Measurements from ENCODE around the gene SGCE. TPM values are rescaled to one million over a fixed set of nuclear protein-coding genes. Genes with fewer than 3 reads are reported as not detected.

SGCE gene
- total and polyA plus RNA-seq, 2 donors (not counting 1 experiment from before 2014, with no cell fraction given) = 8.9 to 13.0 TPM

- Mint-ChIP-seq H3K27me3 (no peaks in the 10 kb centered on the region), H3K4me3 (no peak overlapping the region), H3K27ac (no peak overlapping the region), H3K4me1 (peaks cover 1% of the 10 kb centered on the region), H3K9me3 (ENCODE audit: insufficient read depth) (peaks cover 11% of the 10 kb centered on the region)
- Histone ChIP-seq H3K4me3 (ENCODE audit: control extremely low read depth in 1 of 5, extremely low read depth in 1 of 5, insufficient read depth in 1 of 5, low read depth in 2 of 5, low read length in 4 of 5) (no peak overlapping the region), H2AFZ (ENCODE audit: insufficient read depth, low read depth, low read length, poor library complexity, severe bottlenecking) (no peak overlapping the region), H3K36me3 (replicated peaks in 1 of 2; ENCODE audit: control extremely low read depth in 1 of 2, control insufficient read depth in 1 of 2, extremely low read depth in 1 of 2, insufficient read depth in 2 of 2, low read length in 1 of 2) (peaks cover 5 to 7% of the 10 kb centered on the region in 2 experiments), H4K20me1 (ENCODE audit: control insufficient read depth, insufficient read depth, low read length, poor library complexity, severe bottlenecking) (no peaks in the 10 kb centered on the region), H3K9ac (ENCODE audit: low read length) (no peak overlapping the region), H3K4me2 (replicated peaks; ENCODE audit: low read depth, low read length, poor library complexity, severe bottlenecking) (no peak overlapping the region), H3K9me3 (ENCODE audit: control extremely low read depth in 1 of 3, control insufficient read depth in 2 of 3, insufficient read depth in 1 of 3, low read length in 2 of 3) (peaks cover 4 to 11% (median 8%) of the 10 kb centered on the region in 3 donors), H3K79me2 (ENCODE audit: control insufficient read depth, insufficient read depth, low read length) (no peaks in the 10 kb centered on the region), H3K4me1 (ENCODE audit: control insufficient read depth in 2 of 2, insufficient read depth in 2 of 2, low read length in 2 of 2) (no peaks in the 10 kb centered on the region), H3K27me3 (replicated peaks in 1 of 4; ENCODE audit: control extremely low read depth in 1 of 4, control insufficient read depth in 3 of 4, insufficient read depth in 4 of 4, low read length in 3 of 4) (no peaks in the 10 kb centered on the region), H3K27ac (ENCODE audit: low read length in 2 of 2) (no peak overlapping the region)
- POLR2A ChIA-PET = no interaction called here
- DNase-seq (no peak), ATAC-seq (ENCODE audit: low read depth) (no peak)
- TF ChIP-seq CTCF (IDR thresholded peaks at IDR 0.05) (no peak), EZH2 (IDR thresholded peaks at IDR 0.05; ENCODE audit: borderline replicate concordance, insufficient read depth, low read depth, low read length, poor library complexity, severe bottlenecking) (no peak)
- CTCF ChIA-PET = no interaction called here
- intact Hi-C loops (cut with micrococcal nuclease) = no loop called here
These were observed 77.3 kb downstream of the SGCE start for GRCh38 chr7:94578614-94579013.

DNA sequence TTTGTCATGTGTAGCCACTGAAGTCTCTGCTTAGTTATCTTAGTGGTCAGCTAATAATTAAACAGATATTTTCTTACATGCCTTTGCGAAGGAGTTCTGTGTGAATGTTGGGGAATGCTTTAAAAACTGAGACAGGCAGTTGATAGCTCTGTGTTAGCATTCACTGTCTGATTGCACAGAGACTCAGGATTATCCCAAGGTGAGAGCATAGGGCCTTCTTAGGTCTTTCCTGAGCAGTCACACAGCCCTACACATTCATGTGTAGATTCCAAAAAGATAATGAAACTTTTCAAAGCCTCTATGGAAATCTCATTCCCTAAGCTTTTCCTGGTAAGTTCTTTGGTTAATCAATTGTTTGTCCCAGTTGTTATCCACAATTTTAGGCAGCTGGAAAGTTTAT, 78.6 kb downstream of the SGCE start:
- H3K36me3 ChIP-seq (replicated peaks in 1 of 2; ENCODE audit: control extremely low read depth in 1 of 2, control insufficient read depth in 1 of 2, extremely low read depth in 1 of 2, insufficient read depth in 2 of 2, low read length in 1 of 2) = peaks cover 5 to 7% of the 10 kb centered on the region in 2 experiments
- H3K4me2 ChIP-seq (replicated peaks; ENCODE audit: low read depth, low read length, poor library complexity, severe bottlenecking) = no peak overlapping the region
- no peaks in the 10 kb centered on the region for H3K27me3 ChIP-seq (replicated peaks in 1 of 4; ENCODE audit: control extremely low read depth in 1 of 4, control insufficient read depth in 3 of 4, insufficient read depth in 4 of 4, low read length in 3 of 4)
- H3K9ac ChIP-seq (ENCODE audit: low read length) = no peak overlapping the region
- H2AFZ ChIP-seq (ENCODE audit: insufficient read depth, low read depth, low read length, poor library complexity, severe bottlenecking) = no peak overlapping the region
- H4K20me1 ChIP-seq (ENCODE audit: control insufficient read depth, insufficient read depth, low read length, poor library complexity, severe bottlenecking) = no peaks in the 10 kb centered on the region
- Mint-ChIP-seq H3K27ac (no peak overlapping the region), H3K27me3 (no peaks in the 10 kb centered on the region), H3K4me3 (no peak overlapping the region), H3K4me1 (peaks cover 1% of the 10 kb centered on the region), H3K9me3 (ENCODE audit: insufficient read depth) (peaks cover 14% of the 10 kb centered on the region)
- peaks cover 4 to 11% (median 8%) of the 10 kb centered on the region in 3 donors for H3K9me3 ChIP-seq (ENCODE audit: control extremely low read depth in 1 of 3, control insufficient read depth in 2 of 3, insufficient read depth in 1 of 3, low read length in 2 of 3)
- DNase-seq (no peak), ATAC-seq (ENCODE audit: low read depth) (no peak)
- POLR2A ChIA-PET = no interaction called here
- TF ChIP-seq EZH2 (IDR thresholded peaks at IDR 0.05; ENCODE audit: borderline replicate concordance, insufficient read depth, low read depth, low read length, poor library complexity, severe bottlenecking) (no peak), CTCF (IDR thresholded peaks at IDR 0.05) (no peak)
- no peaks in the 10 kb centered on the region for H3K4me1 ChIP-seq (ENCODE audit: control insufficient read depth in 2 of 2, insufficient read depth in 2 of 2, low read length in 2 of 2)
- H3K4me3 ChIP-seq (ENCODE audit: control extremely low read depth in 1 of 5, extremely low read depth in 1 of 5, insufficient read depth in 1 of 5, low read depth in 2 of 5, low read length in 4 of 5) = no peak overlapping the region
- H3K79me2 ChIP-seq (ENCODE audit: control insufficient read depth, insufficient read depth, low read length) = no peaks in the 10 kb centered on the region
- intact Hi-C loops (cut with micrococcal nuclease) = no loop called here
- CTCF ChIA-PET = no interaction called here
- no peak overlapping the region for H3K27ac ChIP-seq (ENCODE audit: low read length in 2 of 2)
- no CpG with 5 or more reads among the region's 1 CpG for WGBS (ENCODE audit: insufficient coverage)
